Heart right ventricle (tissue), 16 donors: ENCODE measurements around the gene PTPRD. TPM values are rescaled to one million over a fixed set of nuclear protein-coding genes. Genes with fewer than 3 reads are reported as not detected.

Source experiments
- ATAC-seq, 8 donors: fragments of 200-7000 bp; cut with Tn5 transposase; one replicate each; pipeline ENCODE4 v1.9.1; 2020; ENCODE audit warnings: mild to moderate bottlenecking in 8 of 8, moderate library complexity in 8 of 8, moderate number of reproducible peaks in 1 of 8
- DNase-seq, 2 donors: peaks; one replicate each; pipeline ENCODE4 v3.0.0-alpha.2; 2020
- H3K27ac ChIP-seq, 10 donors: fragments of 200-600 bp; sonication (generic) in 2 of 10; one replicate each; pipeline versions ENCODE4 v1.5.0 to v1.8.0; 2020 to 2022; ENCODE audit warnings: mild to moderate bottlenecking in 3 of 10
- H3K27me3 ChIP-seq, 7 donors: fragments of 200-600 bp; one replicate each; pipeline ENCODE4 v1.8.0; 2021 to 2022; ENCODE audit warnings: mild to moderate bottlenecking in 2 of 7
- H3K36me3 ChIP-seq, 9 donors: fragments of 200-600 bp; sonication (generic) in 1 of 9; one replicate each; pipeline versions ENCODE4 v1.5.0 to v1.8.0; 2020 to 2022; ENCODE audit warnings: mild to moderate bottlenecking in 2 of 9
- H3K4me1 ChIP-seq, 9 donors: fragments of 200-600 bp; sonication (generic) in 1 of 9; one replicate each; pipeline versions ENCODE4 v1.5.0 to v1.8.0; 2020 to 2022; ENCODE audit warnings: mild to moderate bottlenecking in 4 of 9
- H3K4me3 ChIP-seq, 10 donors: fragments of 200-600 bp; sonication (generic) in 2 of 10; one replicate each; pipeline versions ENCODE4 v1.5.0 to v1.8.0; 2020 to 2022; ENCODE audit warnings: mild to moderate bottlenecking in 7 of 10, moderate library complexity in 2 of 10
- H3K9me3 ChIP-seq, 11 donors: fragments of 200-600 bp in 10 of 11; sonication (generic) in 2 of 11; one replicate each; pipeline versions ENCODE4 v1.5.0 to v1.8.0; 2013 to 2022; ENCODE audit warnings: mild to moderate bottlenecking in 2 of 11, control low read depth in 1 of 11, moderate library complexity in 1 of 11
- CTCF ChIP-seq, 9 donors: fragments of 200-600 bp; sonication (generic) in 2 of 9; IDR thresholded peaks; one replicate each; pipeline versions ENCODE4 v1.5.0 to v1.8.0; 2021 to 2022; ENCODE audit warnings: antibody characterized with exemption in 9 of 9, mild to moderate bottlenecking in 5 of 9, moderate library complexity in 1 of 9
- WGBS, 2 donors: extraction: QIAGEN DNeasy Blood & Tissue Kit; methylation state at CpG; one replicate each; pipeline ENCODE4 v1.1.7; 2013; ENCODE audit warnings: inconsistent platforms in 1 of 2; 5-methylcytosine and 5-hydroxymethylcytosine counted together
- intact Hi-C, 10 donors: fragments of 100-400 bp; cut with DNase I; formaldehyde crosslinking; loops; one replicate each; pipeline versions ENCODE4 v1.11.1 to v1.14.2; 2022
- polyA plus RNA-seq, 2 donors: library from polyadenylated mRNA; stranded (reverse); fragments of 200-250 nt; gene quantifications; one replicate each; pipeline ENCODE4 v1.2.3, GENCODE V29; 2013
- total RNA-seq, 10 donors: library from RNA; stranded (reverse); fragmentation: NEBNext Ultra II Directional in 3 of 10; extraction: Animal tissue kit (Norgen Biotek cat#: 25700) in 3 of 10; gene quantifications; one replicate each; pipeline versions ENCODE4 v1.2.1 to v1.2.4, GENCODE V29; 2021 to 2023
- donor health status: Arrhythmogenic right ventricular cardiomyopathy.
- donor health status: ischemic (EF 13 %, LVEDD 7.1; RV severe dilation, severe dysfunction).
- donor health status: healthy with polysubstance abuse.
- donor health status: DM: no; HTN: yes; CAD: no.
- donor health status: DM: no; HTN: no; CAD: no.
- donor health status: ischemic (EF 25% LVEDD 6.9; RV normal size, moderate dysfunction).
- donor health status: ischemic (EF 25% LVEDD 5.7; RV mildly dilated, moderate dysfunction).
- donor health status: healthy.
- donor health status: DM: yes; HTN: yes; CAD: no.
- donor health status: Ischemic cardiomyopathy.
- donor health status: ischemic (EF 35%, LVEDD 5.7; RV mildly dilated, moderate dysfunction).
- donor health status: nonischemic (EF 11% LVEDD 7.7; RV severe dilation, severe dysfunction).
- donor health status: DM: yes; HTN: yes; CAD: no.
- donor health status: PGD.
- donor health status: ischemic (EF 29% LVEDD 5.4; RV normal size, mild dysfunction).
- donor health status: nonischemic (EF 23%, LVEDD 6.1; RV moderate dilation, normal function).

PTPRD gene
- total and polyA plus RNA-seq, 12 donors = 1.4 to 25.2 (median 13.0) TPM

- ATAC-seq (no peak), DNase-seq (no peak)
- Histone ChIP-seq H3K4me3 (no peak overlapping the region), H3K36me3 (no peaks in the 10 kb centered on the region), H3K27me3 (no peaks in the 10 kb centered on the region), H3K9me3 (no peaks in the 10 kb centered on the region), H3K4me1 (no peaks in the 10 kb centered on the region), H3K27ac (no peak overlapping the region)
- 75 to 76% methylated on average over 2 of the region's 2 CpGs for WGBS, 2 donors
- intact Hi-C loops = no loop called here
- no peak for TF ChIP-seq CTCF (IDR thresholded peaks at IDR 0.05)
These were observed 2280.5 kb downstream of the PTPRD start for GRCh38 chr9:8332331-8332650.

GRCh38 chr9:8331507-8332330, 2281.1 kb downstream of the PTPRD start:
- DNase-seq (no peak), ATAC-seq (no peak)
- no peaks in the 10 kb centered on the region for H3K27me3 ChIP-seq
- intact Hi-C loops = no loop called here
- WGBS, 2 donors = 88 to 89% methylated on average over 15 of the region's 15 CpGs
- H3K36me3 ChIP-seq = no peaks in the 10 kb centered on the region
- no peak overlapping the region for H3K4me3 ChIP-seq
- H3K4me1 ChIP-seq = no peaks in the 10 kb centered on the region
- no peak overlapping the region for H3K27ac ChIP-seq
- no peak for TF ChIP-seq CTCF (IDR thresholded peaks at IDR 0.05)
- H3K9me3 ChIP-seq = no peaks in the 10 kb centered on the region

GRCh38 chr9:8329561-8330283, 2283.1 kb downstream of the PTPRD start:
- Histone ChIP-seq H3K4me1 (no peaks in the 10 kb centered on the region), H3K36me3 (no peaks in the 10 kb centered on the region), H3K4me3 (no peak overlapping the region), H3K9me3 (no peaks in the 10 kb centered on the region), H3K27me3 (no peaks in the 10 kb centered on the region), H3K27ac (no peak overlapping the region)
- TF ChIP-seq CTCF (IDR thresholded peaks at IDR 0.05) = no peak
- WGBS, 2 donors = 79 to 82% methylated on average over 13 of the region's 13 CpGs
- no peak for DNase-seq
- no peak for ATAC-seq
- intact Hi-C loops = no loop called here

- Histone ChIP-seq H3K27ac (no peak overlapping the region), H3K36me3 (no peaks in the 10 kb centered on the region), H3K4me1 (no peaks in the 10 kb centered on the region), H3K27me3 (no peaks in the 10 kb centered on the region), H3K9me3 (peaks cover 0 to 15% (median 4%) of the 10 kb centered on the region in 11 donors), H3K4me3 (no peak overlapping the region)
- TF ChIP-seq CTCF (IDR thresholded peaks at IDR 0.05) = no peak
- 92 to 95% methylated on average over 5 of the region's 5 CpGs for WGBS, 2 donors
- intact Hi-C loops = no loop called here
- ATAC-seq (no peak), DNase-seq (no peak)
These were observed 2297.6 kb downstream of the PTPRD start for GRCh38 chr9:8315211-8315610.
